HepG2 (cell line): ENCODE measurements around the gene BAZ1B. TPM values are rescaled to one million over a fixed set of nuclear protein-coding genes. Genes with fewer than 3 reads are reported as not detected.

Experiments used
- BRD4 ChIP-seq: sonication (generic); formaldehyde crosslinking; IDR thresholded peaks from 2 replicates; pipeline ENCODE4 v1.4.0; 2020; ENCODE audit warnings: missing genetic modification reagents
- CC2D1A ChIP-seq: sonication (generic); formaldehyde crosslinking; IDR thresholded peaks from 2 replicates; pipeline ENCODE4 v1.8.1; 2023; ENCODE audit warnings: mild to moderate bottlenecking, missing genetic modification reagents
- CHCHD3 ChIP-seq: sonication (generic); formaldehyde crosslinking; IDR thresholded peaks from 2 replicates; pipeline ENCODE4 v1.8.0; 2022; ENCODE audit warnings: mild to moderate bottlenecking, missing genetic modification reagents, moderate library complexity
- HNRNPH1 ChIP-seq: fragments of 200-400 bp; formaldehyde crosslinking; optimal IDR thresholded peaks from 2 replicates; pipeline ENCODE3; 2017; ENCODE audit warnings: mild to moderate bottlenecking, low read depth, low read length
- ISX ChIP-seq: sonication (generic); formaldehyde crosslinking; conservative IDR thresholded peaks from 2 replicates; pipeline ENCODE4 v1.5.0; 2020; ENCODE audit warnings: missing genetic modification reagents
- KDM4B ChIP-seq: sonication (generic); formaldehyde crosslinking; IDR thresholded peaks from 2 replicates; pipeline ENCODE4 v1.4.0; 2020; ENCODE audit warnings: missing genetic modification reagents
- MATR3 ChIP-seq: sonication (generic); formaldehyde crosslinking; IDR thresholded peaks from 2 replicates; pipeline ENCODE4 v1.4.0; 2020; ENCODE audit warnings: missing genetic modification reagents
- MEF2D ChIP-seq: sonication (generic); formaldehyde crosslinking; IDR thresholded peaks from 2 replicates; pipeline ENCODE4 v1.5.1; 2020; ENCODE audit warnings: mild to moderate bottlenecking, missing genetic modification reagents
- NCOA5 ChIP-seq: sonication (generic); formaldehyde crosslinking; IDR thresholded peaks from 2 replicates; pipeline ENCODE4 v1.4.0; 2020; ENCODE audit warnings: missing genetic modification reagents
- PAF1 ChIP-seq: IDR thresholded peaks from 2 replicates; pipeline ENCODE4 v1.6.1; 2016; ENCODE audit warnings: missing genetic modification reagents, missing compliant biosample characterization
- PHF8 ChIP-seq: sonication (generic); formaldehyde crosslinking; IDR thresholded peaks from 2 replicates; pipeline ENCODE4 v1.5.0; 2020; ENCODE audit warnings: missing genetic modification reagents
- PITX1 ChIP-seq: sonication (generic); formaldehyde crosslinking; IDR thresholded peaks from 2 replicates; pipeline ENCODE4 v1.5.1; 2020; ENCODE audit warnings: mild to moderate bottlenecking, missing genetic modification reagents
- RCOR2 ChIP-seq: IDR thresholded peaks from 2 replicates; pipeline ENCODE4 v1.6.1; 2016; ENCODE audit warnings: missing biosample characterization, missing genetic modification reagents
- SAP130 ChIP-seq: IDR thresholded peaks from 2 replicates; pipeline ENCODE4 v1.6.1; 2016; ENCODE audit warnings: low read depth
- SIX4 ChIP-seq: sonication (generic); formaldehyde crosslinking; IDR thresholded peaks from 2 replicates; pipeline ENCODE4 v1.4.0; 2020; ENCODE audit warnings: missing genetic modification reagents
- ZFP37 ChIP-seq: sonication (generic); formaldehyde crosslinking; IDR thresholded peaks from 2 replicates; pipeline ENCODE4 v1.4.0; 2020; ENCODE audit warnings: missing genetic modification reagents, borderline replicate concordance
- ZNF333 ChIP-seq: sonication (generic); formaldehyde crosslinking; IDR thresholded peaks from 2 replicates; pipeline ENCODE4 v1.4.0; 2020; ENCODE audit warnings: mild to moderate bottlenecking, missing genetic modification reagents, borderline replicate concordance
- ZNF501 ChIP-seq: sonication (generic); formaldehyde crosslinking; IDR thresholded peaks from 2 replicates; pipeline ENCODE4 v1.5.1; 2020; ENCODE audit warnings: mild to moderate bottlenecking, moderate library complexity, missing genetic modification reagents
- ZNF614 ChIP-seq: IDR thresholded peaks from 2 replicates; pipeline ENCODE4 v1.6.1; 2018; ENCODE audit warnings: missing biosample characterization, missing genetic modification reagents, inconsistent platforms, borderline replicate concordance
- ZNF629 ChIP-seq: sonication (generic); formaldehyde crosslinking; conservative IDR thresholded peaks from 2 replicates; pipeline ENCODE4 v1.5.0; 2020; ENCODE audit warnings: missing genetic modification reagents
- ZSCAN29 ChIP-seq: sonication (generic); formaldehyde crosslinking; conservative IDR thresholded peaks from 2 replicates; pipeline ENCODE4 v1.4.0; 2020; ENCODE audit warnings: mild to moderate bottlenecking, missing genetic modification reagents
- polyA plus RNA-seq, 8 experiments: library from polyadenylated mRNA; depleted of rRNA in 3 of 8; stranded (reverse) in 7 of 8; unstranded in 1 of 8; fragments of >200 nt; fragmentation: Illumina TruSeq in 4 of 8; extraction: Trizol in 4 of 8; gene quantifications; 2 replicates each; pipeline versions ENCODE4 v1.2.1 to v1.2.3, GENCODE V29; 2011 to 2016; ENCODE audit warnings: low read depth in 4 of 8, missing spikeins in 1 of 8, mixed read lengths in 1 of 8; ENCODE audit not compliant: insufficient read depth in 1 of 8
- total RNA-seq, 5 experiments: library from RNA; depleted of rRNA; stranded (reverse); fragments of >200 nt; fragmentation: Illumina TruSeq; extraction: Trizol; gene quantifications; 2 replicates each; pipeline ENCODE4 v1.2.3, GENCODE V29; 2016; ENCODE audit warnings: low read depth in 1 of 5
- TF ChIP-seq, protein P1 (sequence below): sonication (generic); formaldehyde crosslinking; IDR thresholded peaks from 2 replicates; pipeline ENCODE4 v1.5.0; 2020; ENCODE audit warnings: mild to moderate bottlenecking, low read depth, missing genetic modification reagents, borderline replicate concordance
- TF ChIP-seq, protein P2 (sequence below): sonication (generic); formaldehyde crosslinking; IDR thresholded peaks from 2 replicates; pipeline ENCODE4 v1.4.0; 2020; ENCODE audit warnings: missing genetic modification reagents, borderline replicate concordance
- TF ChIP-seq, protein P3 (sequence below): sonication (generic); formaldehyde crosslinking; IDR thresholded peaks from 2 replicates; pipeline ENCODE4 v1.5.1; 2020; ENCODE audit warnings: mild to moderate bottlenecking, missing genetic modification reagents, moderate library complexity

The BAZ1B gene
- total and polyA plus RNA-seq, 2 of the 13 experiments (the other 11 are each of a cell fraction or from before 2014, with no cell fraction given), result 18.6 to 69.4 TPM

DNA sequence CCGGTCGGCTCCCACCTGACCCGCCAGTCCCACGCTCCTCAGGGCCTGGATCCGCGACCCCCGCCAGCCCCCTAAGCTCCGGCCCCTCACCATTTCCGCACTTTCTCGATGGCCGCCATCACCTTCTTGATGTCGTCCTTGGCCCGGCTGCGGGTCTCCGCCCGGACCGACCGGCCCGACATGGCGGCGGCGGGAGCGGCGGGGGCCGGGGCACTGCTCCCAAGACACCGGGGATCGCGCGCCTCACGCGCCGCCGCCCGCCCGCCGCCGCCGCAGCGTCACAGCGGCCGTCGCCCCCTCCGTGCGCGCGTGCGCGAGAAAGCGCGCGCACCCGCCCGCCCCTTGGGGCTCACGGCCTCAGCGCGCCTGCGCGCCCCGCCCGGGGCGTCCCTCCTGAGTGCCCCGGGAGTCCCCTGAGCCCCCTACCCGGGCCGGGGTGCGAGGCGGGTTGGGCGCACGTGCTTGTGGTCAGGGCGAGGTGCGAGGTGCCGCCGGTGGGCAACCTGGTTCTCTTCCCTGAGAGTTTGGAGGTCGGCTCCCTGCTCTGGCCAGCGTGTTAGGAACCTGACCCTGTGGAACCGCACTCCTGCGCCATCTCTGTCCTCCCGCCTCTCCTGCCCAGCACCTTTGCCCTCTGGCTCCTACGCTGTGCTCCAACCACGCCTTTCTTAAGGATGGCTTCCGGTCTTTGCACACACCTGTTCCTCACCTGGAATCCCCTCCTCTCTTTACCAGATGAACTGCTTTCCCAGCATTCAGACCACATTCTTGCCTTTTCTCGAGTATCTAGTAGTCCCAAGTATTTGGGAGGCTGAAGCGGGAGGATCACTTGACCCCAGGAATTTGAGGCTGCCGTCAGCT, 35.5 kb upstream of the BAZ1B start, which contains the start of gene BCL7B (continued):
- TF ChIP-seq ZNF333 (CRISPR knock-in tag) (peak; percentile 99), PITX1 (CRISPR knock-in tag) (peak; percentile 82), ZNF614 (CRISPR knock-in tag) (no peak; the same call in 1 of the 2 replicates), ZNF629 (peak; percentile 47; the same call in 1 of the 2 replicates), ISX (peak; percentile 96), RCOR2 (CRISPR knock-in tag) (peak; percentile 69; the same call in 1 of the 2 replicates), MATR3 (CRISPR knock-in tag) (no peak), PAF1 (CRISPR knock-in tag) (no peak), SAP130 (peak; percentile 15; the same call in 1 of the 2 replicates), KDM4B (CRISPR knock-in tag) (no peak; the same call in 1 of the 2 replicates), HNRNPH1 (no peak), ZNF501 (CRISPR knock-in tag) (0 out of 2 replicates have a peak, but pooled peaks have one; percentile 61), SIX4 (CRISPR knock-in tag) (peak; percentile 26; the same call in 1 of the 2 replicates), PHF8 (peak; percentile 71), ZFP37 (CRISPR knock-in tag) (peak; percentile 86; the same call in 1 of the 2 replicates), NCOA5 (CRISPR knock-in tag) (no peak), ZSCAN29 (CRISPR knock-in tag) (0 out of 2 replicates have a peak, but pooled peaks have one; percentile 51), CHCHD3 (peak; percentile 97), MEF2D (CRISPR knock-in tag) (peak; percentile 77; the same call in 1 of the 2 replicates), BRD4 (no peak; the same call in 1 of the 2 replicates), CC2D1A (0 out of 2 replicates have a peak, but pooled peaks have one; percentile 84)
- TF ChIP-seq, protein P1, sequence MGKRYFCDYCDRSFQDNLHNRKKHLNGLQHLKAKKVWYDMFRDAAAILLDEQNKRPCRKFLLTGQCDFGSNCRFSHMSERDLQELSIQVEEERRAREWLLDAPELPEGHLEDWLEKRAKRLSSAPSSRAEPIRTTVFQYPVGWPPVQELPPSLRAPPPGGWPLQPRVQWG (CRISPR knock-in tag), result no peak
- TF ChIP-seq, protein P2, sequence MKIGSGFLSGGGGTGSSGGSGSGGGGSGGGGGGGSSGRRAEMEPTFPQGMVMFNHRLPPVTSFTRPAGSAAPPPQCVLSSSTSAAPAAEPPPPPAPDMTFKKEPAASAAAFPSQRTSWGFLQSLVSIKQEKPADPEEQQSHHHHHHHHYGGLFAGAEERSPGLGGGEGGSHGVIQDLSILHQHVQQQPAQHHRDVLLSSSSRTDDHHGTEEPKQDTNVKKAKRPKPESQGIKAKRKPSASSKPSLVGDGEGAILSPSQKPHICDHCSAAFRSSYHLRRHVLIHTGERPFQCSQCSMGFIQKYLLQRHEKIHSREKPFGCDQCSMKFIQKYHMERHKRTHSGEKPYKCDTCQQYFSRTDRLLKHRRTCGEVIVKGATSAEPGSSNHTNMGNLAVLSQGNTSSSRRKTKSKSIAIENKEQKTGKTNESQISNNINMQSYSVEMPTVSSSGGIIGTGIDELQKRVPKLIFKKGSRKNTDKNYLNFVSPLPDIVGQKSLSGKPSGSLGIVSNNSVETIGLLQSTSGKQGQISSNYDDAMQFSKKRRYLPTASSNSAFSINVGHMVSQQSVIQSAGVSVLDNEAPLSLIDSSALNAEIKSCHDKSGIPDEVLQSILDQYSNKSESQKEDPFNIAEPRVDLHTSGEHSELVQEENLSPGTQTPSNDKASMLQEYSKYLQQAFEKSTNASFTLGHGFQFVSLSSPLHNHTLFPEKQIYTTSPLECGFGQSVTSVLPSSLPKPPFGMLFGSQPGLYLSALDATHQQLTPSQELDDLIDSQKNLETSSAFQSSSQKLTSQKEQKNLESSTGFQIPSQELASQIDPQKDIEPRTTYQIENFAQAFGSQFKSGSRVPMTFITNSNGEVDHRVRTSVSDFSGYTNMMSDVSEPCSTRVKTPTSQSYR (CRISPR knock-in tag), result no peak
- TF ChIP-seq, protein P3, sequence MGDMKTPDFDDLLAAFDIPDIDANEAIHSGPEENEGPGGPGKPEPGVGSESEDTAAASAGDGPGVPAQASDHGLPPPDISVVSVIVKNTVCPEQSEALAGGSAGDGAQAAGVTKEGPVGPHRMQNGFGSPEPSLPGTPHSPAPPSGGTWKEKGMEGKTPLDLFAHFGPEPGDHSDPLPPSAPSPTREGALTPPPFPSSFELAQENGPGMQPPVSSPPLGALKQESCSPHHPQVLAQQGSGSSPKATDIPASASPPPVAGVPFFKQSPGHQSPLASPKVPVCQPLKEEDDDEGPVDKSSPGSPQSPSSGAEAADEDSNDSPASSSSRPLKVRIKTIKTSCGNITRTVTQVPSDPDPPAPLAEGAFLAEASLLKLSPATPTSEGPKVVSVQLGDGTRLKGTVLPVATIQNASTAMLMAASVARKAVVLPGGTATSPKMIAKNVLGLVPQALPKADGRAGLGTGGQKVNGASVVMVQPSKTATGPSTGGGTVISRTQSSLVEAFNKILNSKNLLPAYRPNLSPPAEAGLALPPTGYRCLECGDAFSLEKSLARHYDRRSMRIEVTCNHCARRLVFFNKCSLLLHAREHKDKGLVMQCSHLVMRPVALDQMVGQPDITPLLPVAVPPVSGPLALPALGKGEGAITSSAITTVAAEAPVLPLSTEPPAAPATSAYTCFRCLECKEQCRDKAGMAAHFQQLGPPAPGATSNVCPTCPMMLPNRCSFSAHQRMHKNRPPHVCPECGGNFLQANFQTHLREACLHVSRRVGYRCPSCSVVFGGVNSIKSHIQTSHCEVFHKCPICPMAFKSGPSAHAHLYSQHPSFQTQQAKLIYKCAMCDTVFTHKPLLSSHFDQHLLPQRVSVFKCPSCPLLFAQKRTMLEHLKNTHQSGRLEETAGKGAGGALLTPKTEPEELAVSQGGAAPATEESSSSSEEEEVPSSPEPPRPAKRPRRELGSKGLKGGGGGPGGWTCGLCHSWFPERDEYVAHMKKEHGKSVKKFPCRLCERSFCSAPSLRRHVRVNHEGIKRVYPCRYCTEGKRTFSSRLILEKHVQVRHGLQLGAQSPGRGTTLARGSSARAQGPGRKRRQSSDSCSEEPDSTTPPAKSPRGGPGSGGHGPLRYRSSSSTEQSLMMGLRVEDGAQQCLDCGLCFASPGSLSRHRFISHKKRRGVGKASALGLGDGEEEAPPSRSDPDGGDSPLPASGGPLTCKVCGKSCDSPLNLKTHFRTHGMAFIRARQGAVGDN (CRISPR knock-in tag), result peak; percentile 99
